Gastroesophageal sphincter (tissue), 3 donors: ENCODE data around the gene MEGF11.

Experiments
- CTCF ChIP-seq, 4 experiments: fragments of 200-600 bp in 2 of 4; fragments of 450-650 bp in 2 of 4; sonication (generic) in 1 of 4; IDR thresholded peaks; one replicate each; pipeline ENCODE4 v1.5.1; 2017 to 2019; ENCODE audit warnings: antibody characterized with exemption in 4 of 4, mild to moderate bottlenecking in 2 of 4, moderate library complexity in 2 of 4
- EP300 ChIP-seq: sonication (generic); formaldehyde crosslinking; IDR thresholded peaks from one replicate; pipeline ENCODE4 v1.6.1; 2017; ENCODE audit warnings: antibody characterized with exemption, mild to moderate bottlenecking
- POLR2A ChIP-seq, 2 donors: fragments of 450-650 bp; IDR thresholded peaks; one replicate each; pipeline ENCODE4 v1.6.1; 2017; ENCODE audit warnings: antibody characterized with exemption in 2 of 2, mild to moderate bottlenecking in 2 of 2, moderate library complexity in 1 of 2
- POLR2AphosphoS5 ChIP-seq: sonication (generic); formaldehyde crosslinking; IDR thresholded peaks from one replicate; pipeline ENCODE4 v1.6.1; 2017; ENCODE audit warnings: antibody characterized with exemption

- TF ChIP-seq EP300 (no peak), CTCF (IDR thresholded peaks at IDR 0.05) (no peak), POLR2A (IDR thresholded peaks at IDR 0.05) (no peak), POLR2AphosphoS5 (no peak)
Measured at GRCh38 chr15:66193066-66193465, 60.5 kb downstream of the MEGF11 start.
